Skeletal muscle cell (primary cell): ENCODE measurements around the gene AASDH.

Experiments used
- DNase-seq: peaks from one replicate; pipeline ENCODE4 v3.0.0-alpha.2; 2010; ENCODE audit warnings: low read depth
- H3K4me3 ChIP-seq: 2 replicates; pipeline ENCODE4 v1.5.1; 2011; ENCODE audit warnings: low read depth, mild to moderate bottlenecking, control low read depth, low read length, moderate library complexity

The AASDH gene

DNA sequence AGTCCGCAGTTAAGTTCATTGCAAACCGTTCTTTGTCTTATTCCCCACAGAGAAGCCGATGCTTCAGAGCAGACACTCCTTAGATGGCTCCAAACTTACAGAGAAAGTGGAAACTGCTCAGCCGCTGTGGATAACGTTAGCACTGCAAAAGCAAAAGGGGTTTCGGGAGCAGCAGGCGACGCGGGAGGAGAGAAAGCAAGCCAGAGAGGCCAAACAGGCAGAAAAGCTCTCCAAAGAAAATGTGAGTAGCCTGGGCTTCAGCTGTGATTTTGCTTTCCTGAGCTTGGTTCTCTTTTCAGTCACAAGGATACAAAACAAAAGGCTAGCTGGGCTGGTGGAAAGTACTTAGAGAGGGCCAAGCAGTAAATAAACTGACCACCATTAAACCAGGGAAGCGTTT, 64.0 kb downstream of the AASDH start:
- no peak overlapping the region for H3K4me3 ChIP-seq
- DNase-seq, result no peak

DNA sequence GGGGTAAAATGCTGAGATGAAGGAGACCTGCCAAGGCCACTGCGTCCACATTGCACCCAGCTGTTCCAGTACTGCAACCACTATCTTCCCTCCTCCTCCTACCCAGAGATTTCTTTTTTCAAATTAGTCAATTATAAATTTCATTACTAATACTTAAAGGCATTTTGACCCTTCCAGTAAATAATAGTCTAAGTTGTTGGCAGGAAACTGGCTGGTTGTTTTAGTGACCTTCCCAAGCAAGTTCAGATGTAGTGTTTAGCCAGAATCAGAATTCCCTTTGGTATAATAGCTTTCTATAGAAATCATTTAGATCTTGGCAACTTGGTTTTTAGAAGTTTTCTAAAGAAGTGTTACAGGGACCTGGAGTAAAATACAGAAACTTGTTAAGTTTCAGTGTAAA, 66.0 kb downstream of the AASDH start:
- DNase-seq, result no peak

DNA sequence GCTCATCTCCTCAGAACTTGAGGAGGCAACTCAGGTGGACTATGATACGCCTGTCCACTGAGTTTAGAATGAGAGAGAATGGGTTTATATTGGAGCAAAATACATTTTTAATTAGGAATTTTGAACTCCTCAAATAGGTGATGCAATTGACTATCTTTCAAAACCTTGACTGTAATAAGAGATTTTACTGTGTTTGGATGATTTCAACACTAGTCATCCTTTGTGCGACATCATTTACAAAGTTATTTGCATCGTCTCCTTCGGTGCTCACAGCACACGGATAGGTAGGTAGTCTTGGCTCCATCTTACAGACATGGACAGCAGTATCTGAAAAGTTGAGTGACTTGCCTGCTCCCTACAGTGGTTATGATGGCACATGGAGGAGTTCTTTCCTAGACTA, 67.0 kb downstream of the AASDH start:
- DNase-seq, result peak; percentile 30
- no peak overlapping the region for H3K4me3 ChIP-seq

More for the DNA sequence above, 66.0 kb downstream of the AASDH start:
- H3K4me3 ChIP-seq, result no peak overlapping the region

DNA sequence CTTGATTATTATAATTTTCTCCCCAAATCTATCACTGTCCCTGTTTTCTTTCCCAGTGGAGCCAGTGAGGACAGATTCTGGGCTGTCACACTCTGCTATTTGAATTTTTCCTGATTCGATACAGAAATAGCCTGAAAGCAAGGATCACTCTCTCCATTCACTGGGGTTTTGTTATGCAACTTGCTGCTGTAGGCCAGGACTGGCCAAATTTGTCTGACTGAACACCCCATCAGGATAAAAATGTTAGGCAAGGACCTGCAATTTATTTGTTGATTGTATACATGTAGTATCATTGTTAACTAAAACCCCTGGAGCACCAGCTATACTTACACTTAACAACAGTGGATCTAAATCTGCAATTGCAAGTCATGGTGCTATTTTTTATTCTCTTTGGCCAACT, 68.7 kb downstream of the AASDH start:
- no peak for DNase-seq
- no peak overlapping the region for H3K4me3 ChIP-seq

DNA sequence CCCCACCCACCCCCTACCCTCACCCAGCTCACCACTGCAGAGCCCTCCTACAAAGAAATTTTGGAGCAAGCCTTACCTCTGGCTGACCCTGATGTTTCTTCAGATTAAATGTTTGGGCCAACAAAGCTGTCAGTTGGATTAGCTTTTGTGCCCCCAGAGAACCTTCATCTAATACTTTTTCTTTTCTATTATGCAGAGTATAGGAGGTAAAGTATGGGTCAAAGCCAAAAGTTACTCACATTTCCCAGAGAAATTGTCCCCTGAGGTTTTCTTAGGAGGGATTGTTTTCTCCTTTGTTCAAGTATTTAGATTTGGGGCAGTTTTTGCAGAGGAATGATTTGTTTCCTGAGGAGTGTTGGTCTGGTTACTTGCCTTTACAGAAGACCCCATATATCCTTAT, 69.5 kb downstream of the AASDH start:
- no peak for DNase-seq
- no peak overlapping the region for H3K4me3 ChIP-seq

DNA sequence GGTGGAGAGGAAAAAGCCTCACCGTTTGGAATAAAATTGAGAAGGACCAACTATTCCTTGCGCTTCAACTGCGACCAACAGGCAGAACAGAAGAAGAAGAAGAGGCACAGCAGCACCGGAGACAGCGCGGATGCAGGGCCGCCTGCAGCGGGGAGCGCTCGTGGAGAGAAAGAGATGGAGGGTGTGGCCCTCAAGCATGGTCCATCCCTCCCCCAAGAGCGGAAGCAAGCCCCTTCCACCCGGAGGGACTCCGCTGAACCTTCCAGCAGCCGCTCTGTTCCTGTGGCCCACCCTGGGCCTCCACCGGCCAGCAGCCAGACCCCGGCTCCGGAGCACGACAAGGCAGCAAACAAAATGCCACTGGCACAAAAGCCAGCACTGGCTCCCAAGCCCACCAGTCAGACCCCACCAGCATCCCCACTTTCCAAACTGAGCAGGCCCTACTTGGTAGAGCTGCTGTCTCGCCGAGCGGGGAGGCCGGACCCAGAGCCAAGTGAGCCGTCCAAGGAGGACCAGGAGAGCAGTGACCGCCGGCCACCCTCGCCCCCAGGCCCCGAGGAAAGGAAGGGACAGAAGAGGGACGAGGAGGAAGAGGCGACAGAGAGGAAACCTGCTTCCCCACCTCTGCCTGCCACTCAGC, 71.2 kb downstream of the AASDH start:
- no peak for DNase-seq
- H3K4me3 ChIP-seq, result no peak overlapping the region

DNA sequence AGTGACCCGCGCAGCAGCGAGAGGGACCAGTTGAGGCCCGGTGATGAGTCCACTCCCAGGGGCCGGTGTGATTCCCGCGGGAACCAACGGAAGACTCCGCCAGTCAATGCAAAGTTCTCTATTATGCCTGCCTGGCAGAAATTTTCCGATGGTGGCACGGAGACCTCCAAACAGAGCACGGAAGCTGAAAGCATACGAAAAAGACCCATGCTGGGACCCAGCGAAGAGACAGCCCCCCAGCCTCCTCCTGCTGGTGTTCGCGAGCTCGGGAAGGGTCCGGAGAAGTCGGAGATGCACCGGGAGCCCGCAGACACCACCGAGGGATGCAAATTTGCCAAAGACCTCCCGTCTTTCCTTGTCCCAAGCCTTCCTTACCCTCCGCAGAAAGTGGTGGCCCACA, 71.7 kb downstream of the AASDH start:
- no peak for DNase-seq
- no peak overlapping the region for H3K4me3 ChIP-seq

DNA sequence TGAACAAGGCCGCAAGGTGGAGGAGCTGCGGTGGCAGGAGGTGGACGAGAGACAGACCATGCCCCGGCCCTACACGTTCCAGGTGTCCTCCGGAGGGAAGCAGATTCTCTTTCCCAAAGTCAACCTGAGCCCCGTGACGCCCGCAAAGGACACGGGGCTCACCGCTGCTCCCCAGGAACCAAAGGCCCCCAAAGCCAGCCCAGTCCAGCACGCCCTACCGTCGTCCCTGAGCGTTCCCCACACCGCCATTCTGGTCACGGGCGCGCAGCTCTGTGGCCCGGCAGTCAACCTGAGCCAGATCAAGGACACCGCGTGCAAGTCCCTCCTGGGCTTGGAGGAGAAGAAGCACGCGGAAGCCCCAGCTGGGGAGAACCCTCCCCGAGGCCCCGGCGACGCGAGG, 72.2 kb downstream of the AASDH start:
- no peak for DNase-seq
- no peak overlapping the region for H3K4me3 ChIP-seq

DNA sequence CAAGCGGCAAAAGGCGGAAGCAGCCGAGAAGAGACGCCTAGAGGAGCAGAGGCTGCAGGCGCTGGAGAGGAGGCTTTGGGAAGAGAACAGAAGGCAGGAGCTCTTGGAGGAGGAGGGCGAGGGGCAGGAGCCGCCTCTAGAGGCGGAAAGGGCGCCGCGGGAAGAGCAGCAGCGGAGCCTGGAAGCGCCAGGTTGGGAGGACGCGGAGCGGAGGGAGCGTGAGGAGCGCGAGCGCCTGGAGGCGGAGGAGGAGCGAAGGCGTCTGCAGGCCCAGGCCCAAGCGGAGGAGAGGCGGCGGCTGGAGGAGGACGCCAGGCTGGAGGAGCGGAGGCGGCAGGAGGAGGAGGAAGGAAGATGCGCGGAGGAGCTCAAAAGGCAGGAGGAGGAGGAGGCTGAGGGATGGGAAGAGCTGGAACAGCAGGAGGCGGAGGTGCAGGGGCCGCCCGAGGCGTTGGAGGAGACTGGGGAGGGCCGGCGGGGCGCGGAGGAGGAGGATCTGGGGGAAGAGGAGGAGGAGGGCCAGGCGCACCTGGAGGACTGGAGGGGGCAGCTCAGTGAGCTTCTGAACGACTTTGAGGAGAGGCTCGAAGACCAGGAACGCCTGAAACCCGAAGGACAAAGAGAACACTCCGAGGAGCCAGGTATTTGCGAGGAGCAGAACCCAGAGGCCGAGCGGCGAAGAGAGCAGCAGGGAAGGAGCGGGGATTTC, 72.9 kb downstream of the AASDH start:
- no peak for DNase-seq
- H3K4me3 ChIP-seq, result no peak overlapping the region

DNA sequence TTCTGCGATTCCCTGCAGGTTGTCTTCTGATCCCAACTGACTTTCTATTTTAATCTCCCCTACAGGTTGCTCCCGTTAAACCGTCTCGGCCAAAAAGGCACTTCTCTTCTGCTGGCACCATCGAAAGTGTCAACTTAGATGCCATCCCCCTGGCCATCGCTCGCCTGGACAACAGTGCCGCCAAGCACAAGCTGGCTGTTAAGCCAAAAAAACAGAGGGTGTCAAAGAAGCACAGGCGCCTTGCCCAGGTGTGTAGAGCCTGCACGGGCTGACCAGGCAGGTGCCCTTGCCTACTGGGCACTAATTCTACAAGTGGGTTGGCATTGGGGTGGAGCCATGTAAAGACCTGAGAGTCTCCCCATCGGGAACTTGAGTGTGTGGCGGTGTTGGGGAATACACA, 74.2 kb downstream of the AASDH start:
- DNase-seq, result no peak
- no peak overlapping the region for H3K4me3 ChIP-seq

DNA sequence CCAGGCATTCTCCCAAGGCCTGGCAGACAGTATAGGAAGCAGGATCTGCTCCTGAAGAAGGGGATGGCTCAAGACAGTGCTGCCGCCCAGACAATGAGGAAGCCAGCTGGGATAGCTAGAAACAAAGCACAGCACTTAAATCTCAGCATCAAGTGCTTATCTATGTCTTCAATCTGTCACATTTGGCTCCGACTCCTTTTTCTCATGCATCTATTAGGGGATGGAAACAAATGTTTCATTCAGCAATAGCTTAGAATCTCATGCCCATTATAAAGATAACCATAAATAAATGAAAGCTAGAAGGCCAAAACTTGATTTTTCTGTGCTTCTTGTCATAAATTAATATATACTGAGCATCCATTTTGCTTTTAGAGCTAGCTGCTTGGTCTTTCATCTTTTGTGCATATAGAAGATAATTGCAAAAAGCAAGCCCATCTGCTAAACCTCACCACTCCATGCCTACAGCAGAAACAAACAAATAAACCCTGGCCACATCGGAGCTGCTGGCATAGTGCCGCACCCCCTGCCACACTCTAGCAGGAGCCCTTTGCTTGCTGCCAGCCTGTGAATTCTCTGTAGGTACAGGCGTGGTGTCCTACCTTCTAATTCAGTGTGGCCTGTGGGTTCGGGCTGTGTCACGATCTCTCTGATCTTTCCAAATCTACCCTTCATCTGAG, 75.9 kb downstream of the AASDH start:
- DNase-seq, result no peak
- H3K4me3 ChIP-seq, result no peak overlapping the region

DNA sequence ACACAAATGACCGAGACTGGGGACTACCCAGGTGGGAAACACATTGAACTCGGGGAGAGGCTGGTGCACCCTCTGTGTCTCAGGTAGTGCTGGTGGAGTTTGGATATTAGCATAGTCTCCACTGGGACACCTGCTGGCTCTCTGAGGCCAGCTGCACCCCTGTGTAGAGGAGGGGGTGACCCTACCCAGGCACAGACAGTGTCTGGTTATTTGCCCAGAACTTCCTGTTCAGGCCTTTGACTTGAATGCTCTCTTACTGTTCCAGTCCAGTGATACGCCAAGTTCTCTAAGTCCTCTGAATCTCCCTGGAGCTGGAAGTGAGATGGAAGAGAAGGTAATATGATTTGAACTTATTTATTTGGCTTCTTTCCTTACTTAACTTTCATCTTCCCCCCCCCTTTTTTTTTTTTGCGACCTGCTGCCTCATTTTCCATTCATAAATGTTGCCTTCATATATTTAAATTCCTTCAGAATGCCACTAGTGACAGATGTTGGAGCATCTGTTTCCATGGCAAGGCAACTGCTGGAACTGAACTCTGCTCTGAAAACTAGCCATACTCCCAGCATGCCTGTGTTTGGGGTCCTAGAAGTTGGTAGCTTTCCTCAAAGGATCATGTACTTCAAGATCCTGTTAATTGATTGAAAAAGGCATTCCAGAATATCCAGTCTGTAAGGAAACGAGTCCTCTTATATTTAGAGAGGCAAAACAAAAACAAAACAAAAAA, 76.7 kb downstream of the AASDH start:
- H3K4me3 ChIP-seq, result no peak overlapping the region
- DNase-seq, result no peak

DNA sequence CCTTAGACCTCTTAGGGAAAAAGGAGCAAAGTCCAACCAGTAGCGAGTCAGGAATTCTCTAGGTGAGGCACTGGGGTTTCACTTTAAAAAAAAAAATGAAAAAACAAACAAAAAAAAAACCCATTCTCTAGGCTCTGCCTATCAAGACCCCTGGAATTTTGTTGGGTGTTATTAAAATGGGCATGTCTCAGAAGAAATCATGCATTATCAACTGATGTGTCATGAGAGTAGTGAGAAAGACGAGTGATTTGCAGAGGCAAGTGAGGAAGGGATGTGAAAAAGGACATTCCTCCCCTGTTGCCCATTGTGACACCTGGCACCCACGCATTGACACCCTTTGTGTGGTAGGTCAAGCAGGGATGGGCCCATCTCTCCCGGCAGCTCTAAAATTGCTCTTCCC, 78.9 kb downstream of the AASDH start:
- H3K4me3 ChIP-seq, result no peak overlapping the region
- no peak for DNase-seq

DNA sequence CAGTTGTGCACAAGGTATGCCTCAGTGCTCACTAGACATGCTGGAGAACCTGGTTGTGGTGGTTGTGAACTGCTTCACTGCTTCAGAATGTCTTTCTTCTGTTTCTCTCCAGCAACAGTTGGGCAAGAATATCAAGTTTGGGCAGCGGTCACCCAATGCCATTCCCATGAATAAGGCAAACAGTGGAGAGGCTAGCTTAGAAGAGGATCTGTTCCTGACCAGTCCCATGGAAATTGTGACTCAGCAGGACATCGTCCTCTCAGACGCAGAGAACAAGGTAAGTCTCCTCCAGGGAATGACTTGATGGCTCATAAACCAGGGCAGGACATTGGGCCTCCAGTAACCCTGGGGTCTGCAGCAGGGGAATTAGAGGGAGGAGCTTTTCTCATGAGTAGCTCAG, 79.9 kb downstream of the AASDH start:
- no peak for DNase-seq
- no peak overlapping the region for H3K4me3 ChIP-seq

DNA sequence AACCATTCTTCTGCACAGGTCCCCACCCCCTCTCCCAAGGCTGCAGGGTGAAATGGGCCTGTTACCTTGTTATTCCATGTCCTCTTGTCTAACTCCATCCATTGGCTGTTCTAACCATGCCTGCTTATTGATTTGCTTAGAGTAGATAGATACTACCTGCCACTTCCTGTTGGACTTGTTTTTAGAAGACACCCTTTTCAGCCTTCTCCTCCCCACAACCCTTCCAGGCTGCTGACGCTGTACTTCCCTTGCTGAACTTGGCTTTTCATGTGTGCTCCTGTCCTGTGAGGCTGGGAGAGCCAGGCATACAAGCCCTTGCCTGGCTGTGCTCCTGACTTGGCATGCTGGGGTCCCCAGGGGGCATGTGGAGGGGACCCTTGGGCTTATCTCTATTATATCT, 81.9 kb downstream of the AASDH start:
- no peak for DNase-seq
- no peak overlapping the region for H3K4me3 ChIP-seq

DNA sequence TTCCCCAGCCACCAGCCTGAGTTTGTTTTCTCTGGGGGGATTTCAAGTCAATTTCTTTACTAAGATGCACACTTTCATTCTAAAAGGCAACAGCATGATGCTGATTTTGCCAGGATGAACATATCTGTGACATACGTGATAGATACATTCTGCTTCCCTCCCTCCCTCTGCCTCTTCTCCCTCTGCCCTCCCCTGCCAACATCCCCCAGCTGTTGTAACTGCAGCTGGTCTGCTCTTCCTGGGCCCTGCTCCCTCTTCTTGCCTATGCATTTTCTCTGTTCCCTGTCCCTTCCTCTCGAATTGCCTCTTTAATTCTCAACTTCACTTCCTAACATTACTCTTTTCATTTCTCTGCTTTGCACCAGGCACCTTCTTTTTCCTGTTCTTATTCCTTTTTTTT, 83.4 kb downstream of the AASDH start:
- H3K4me3 ChIP-seq, result no peak overlapping the region
- no peak for DNase-seq

DNA sequence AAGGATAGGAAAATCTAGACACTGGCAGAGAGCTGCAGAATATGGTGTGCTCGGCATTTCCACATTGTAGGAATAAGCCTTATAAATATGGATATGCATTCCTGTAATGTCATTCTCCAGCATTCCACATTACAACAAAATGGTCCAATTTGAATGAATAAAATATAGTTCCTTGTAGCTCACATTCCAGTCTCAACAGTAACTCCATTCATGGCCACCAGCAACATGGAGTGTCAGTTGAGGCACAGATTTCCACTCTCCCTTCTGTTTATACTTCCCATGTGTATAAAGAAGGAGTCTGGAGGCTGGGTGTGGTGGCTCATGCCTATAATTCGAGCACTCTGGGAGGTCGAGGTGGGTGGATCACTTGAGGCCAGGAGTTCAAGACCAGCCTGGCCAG, 84.5 kb downstream of the AASDH start:
- no peak overlapping the region for H3K4me3 ChIP-seq

DNA sequence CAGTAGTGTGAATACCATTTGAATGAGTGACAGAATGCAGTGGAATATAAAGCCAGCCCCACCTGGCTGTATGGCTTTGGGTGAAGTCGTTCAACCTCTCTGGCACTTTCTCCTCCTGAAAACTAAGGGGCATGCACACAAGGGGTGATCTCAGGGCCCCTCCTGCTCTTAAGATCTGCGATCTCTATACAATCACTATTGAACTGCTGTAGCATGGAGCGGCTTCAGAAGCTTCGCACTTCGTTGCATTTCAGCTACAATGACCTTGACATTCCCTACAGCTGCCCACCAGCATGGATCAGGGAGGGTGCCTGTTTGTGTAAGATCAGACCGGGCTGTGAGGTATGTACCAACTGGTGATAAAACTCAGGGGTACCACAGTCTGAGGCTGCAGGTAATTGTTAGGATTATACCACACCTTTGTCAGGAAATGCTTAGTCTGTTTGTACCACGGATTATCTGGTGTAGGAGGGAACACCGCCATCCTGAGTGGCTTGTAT, 85.2 kb downstream of the AASDH start:
- no peak for DNase-seq
- no peak overlapping the region for H3K4me3 ChIP-seq

More for the DNA sequence above, 84.5 kb downstream of the AASDH start:
- no peak for DNase-seq

DNA sequence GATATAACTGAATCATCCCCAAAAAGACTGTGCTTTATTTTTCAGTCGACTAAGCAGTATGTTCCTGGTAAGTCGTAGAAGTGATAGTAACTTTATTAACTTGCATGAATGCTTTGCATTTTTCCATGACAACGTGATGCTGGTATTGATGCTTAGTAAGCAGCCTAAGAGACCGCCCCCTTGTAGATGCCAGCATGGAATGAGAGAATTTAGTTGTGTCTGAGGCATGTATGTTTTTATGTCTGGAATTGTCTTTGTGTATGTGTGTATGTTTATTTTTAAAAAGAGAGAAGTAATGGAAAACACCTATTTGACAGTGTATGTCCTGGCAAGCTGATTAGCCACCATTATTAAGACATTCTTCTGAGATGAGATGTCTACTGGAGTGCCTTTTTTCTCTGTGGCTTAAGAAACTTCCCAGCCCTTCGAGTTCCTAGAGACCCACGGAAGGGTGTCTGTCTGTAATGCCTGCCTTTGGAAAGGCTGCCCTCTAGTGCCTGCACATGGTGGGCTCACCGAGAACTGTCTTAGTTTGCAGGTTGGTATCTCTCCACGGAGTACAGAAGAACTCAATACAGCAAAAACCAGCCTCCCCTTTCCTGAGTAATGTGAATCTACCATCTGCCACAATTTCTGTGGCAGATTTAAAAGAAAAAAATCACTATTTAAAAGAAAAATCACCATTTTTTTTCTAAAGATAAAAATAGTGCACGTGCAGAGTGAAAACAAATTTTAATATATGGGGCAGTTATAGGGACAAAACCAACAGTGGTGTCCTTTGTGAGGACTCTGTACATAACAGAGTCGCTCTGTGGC, 85.9 kb downstream of the AASDH start:
- DNase-seq, result peak; percentile 74
- H3K4me3 ChIP-seq, result no peak overlapping the region
